Parathyroid adenoma (tissue), 2 donors: Measurements from ENCODE around the gene C5orf24.
"Not testable (repeated sequence)": the region's sequence is repeated elsewhere in the genome, so short reads cannot be mapped to it uniquely, and the experiment has no call there.

Source experiments
- H2AFZ ChIP-seq: fragments of 300-600 bp; sonication (generic); one replicate; pipeline ENCODE4 v1.7.0; 2017; ENCODE audit warnings: antibody characterized with exemption, mild to moderate bottlenecking
- H3K27ac ChIP-seq: fragments of 300-600 bp; sonication (generic); one replicate; pipeline ENCODE4 v1.7.0; 2017
- H3K27me3 ChIP-seq: fragments of 300-600 bp; sonication (generic); one replicate; pipeline ENCODE4 v1.7.0; 2017; ENCODE audit warnings: low read length; ENCODE audit not compliant: control insufficient read depth, insufficient read depth
- H3K36me3 ChIP-seq: fragments of 300-600 bp; sonication (generic); one replicate; pipeline ENCODE4 v1.7.0; 2017; ENCODE audit warnings: low read length; ENCODE audit not compliant: control insufficient read depth, insufficient read depth
- H3K4me1 ChIP-seq: fragments of 300-600 bp; sonication (generic); one replicate; pipeline ENCODE4 v1.7.0; 2017; ENCODE audit warnings: control low read depth
- H3K4me2 ChIP-seq: fragments of 300-600 bp; sonication (generic); one replicate; pipeline ENCODE4 v1.7.0; 2017; ENCODE audit warnings: low read length
- H3K4me3 ChIP-seq: fragments of 300-600 bp; sonication (generic); one replicate; pipeline ENCODE4 v1.7.0; 2017; ENCODE audit warnings: low read depth, low read length
- H3K79me2 ChIP-seq: fragments of 300-600 bp; sonication (generic); one replicate; pipeline ENCODE4 v1.7.0; 2017; ENCODE audit warnings: control low read depth
- H3K9ac ChIP-seq: fragments of 300-600 bp; sonication (generic); one replicate; pipeline ENCODE4 v1.7.0; 2017; ENCODE audit warnings: mild to moderate bottlenecking
- H3K9me3 ChIP-seq: fragments of 300-600 bp; sonication (generic); one replicate; pipeline ENCODE4 v1.7.0; 2017; ENCODE audit warnings: low read length; ENCODE audit not compliant: control insufficient read depth
- CTCF ChIP-seq: fragments of 300-600 bp; sonication (generic); IDR thresholded peaks from one replicate; pipeline ENCODE4 v1.7.0; 2017; ENCODE audit warnings: antibody characterized with exemption, mild to moderate bottlenecking
- donor health status: primary hyperparathyroidism.

Gene C5orf24

GRCh38 chr5:134840811-134841210 lies 5.0 kb upstream of the C5orf24 start:
- Histone ChIP-seq H3K36me3 (no peaks in the 10 kb centered on the region), H3K4me2 (no peak overlapping the region), H3K79me2 (no peaks in the 10 kb centered on the region), H3K9ac (no peak overlapping the region), H2AFZ (no peak overlapping the region), H3K9me3 (no peaks in the 10 kb centered on the region), H3K4me1 (peaks cover 5% of the 10 kb centered on the region), H3K27ac (no peak overlapping the region), H3K4me3 (no peak overlapping the region), H3K27me3 (no peaks in the 10 kb centered on the region)
- no peak for TF ChIP-seq CTCF

- no peaks in the 10 kb centered on the region for H3K27me3 ChIP-seq
- H3K36me3 ChIP-seq = no peaks in the 10 kb centered on the region
- no peak for TF ChIP-seq CTCF
- H3K27ac ChIP-seq = no peak overlapping the region
- H3K79me2 ChIP-seq = peaks cover 15% of the 10 kb centered on the region
- H3K4me3 ChIP-seq = no peak overlapping the region
- no peak overlapping the region for H3K9ac ChIP-seq
- H3K9me3 ChIP-seq = no peaks in the 10 kb centered on the region
- no peak overlapping the region for H3K4me2 ChIP-seq
- H2AFZ ChIP-seq = no peak overlapping the region
- H3K4me1 ChIP-seq = peaks cover 5% of the 10 kb centered on the region
These were observed 1.5 kb upstream of the C5orf24 start for GRCh38 chr5:134844252-134844651.

GRCh38 chr5:134845335-134845851 lies 375 bp upstream of the C5orf24 start:
- H2AFZ ChIP-seq = peak overlapping the region; percentile 91
- no peak for TF ChIP-seq CTCF
- H3K9ac ChIP-seq = peak overlapping the region; percentile 15
- H3K4me3 ChIP-seq = peak overlapping the region; percentile 86
- H3K4me2 ChIP-seq = peak overlapping the region; percentile 97
- H3K4me1 ChIP-seq = peaks cover 5% of the 10 kb centered on the region
- no peaks in the 10 kb centered on the region for H3K9me3 ChIP-seq
- peaks cover 15% of the 10 kb centered on the region for H3K79me2 ChIP-seq
- no peaks in the 10 kb centered on the region for H3K27me3 ChIP-seq
- H3K27ac ChIP-seq = peak overlapping the region; percentile 80
- H3K36me3 ChIP-seq = no peaks in the 10 kb centered on the region

GRCh38 chr5:134846641-134846960 lies 833 bp downstream of the C5orf24 start:
- Histone ChIP-seq H3K4me1 (peaks cover 5% of the 10 kb centered on the region), H3K9me3 (no peaks in the 10 kb centered on the region), H3K4me3 (peak overlapping the region; percentile 86), H3K79me2 (peaks cover 15% of the 10 kb centered on the region), H3K27me3 (no peaks in the 10 kb centered on the region), H3K36me3 (no peaks in the 10 kb centered on the region), H3K9ac (peak overlapping the region; percentile 97), H3K4me2 (peak overlapping the region; percentile 97), H3K27ac (peak overlapping the region; percentile 80), H2AFZ (peak overlapping the region; percentile 91)
- no peak for TF ChIP-seq CTCF

GRCh38 chr5:134849434-134849933 lies 3.7 kb downstream of the C5orf24 start:
- not testable (repeated sequence) for H3K9me3 ChIP-seq, H3K9ac ChIP-seq, H3K36me3 ChIP-seq, H2AFZ ChIP-seq, H3K4me1 ChIP-seq, H3K27ac ChIP-seq, H3K4me2 ChIP-seq, H3K27me3 ChIP-seq, H3K4me3 ChIP-seq
- H3K79me2 ChIP-seq = peaks cover 27% of the 10 kb centered on the region
